WTC11 (cell line): ENCODE measurements around the gene GPR68. TPM values are rescaled to one million over a fixed set of nuclear protein-coding genes. Genes with fewer than 3 reads are reported as not detected.

ENCODE experiments used
- ATAC-seq: fragments of 200-7000 bp; cut with Tn5 transposase; 2 replicates; pipeline ENCODE4 v1.10.0; 2021; ENCODE audit warnings: mild to moderate bottlenecking, moderate library complexity
- CTCF ChIA-PET: fragments of 300-600 bp; sonication (Branson Sonifier 250); formaldehyde crosslinking; loops from one replicate; lab custom pipeline; 2021; ENCODE audit warnings: antibody characterized with exemption; lab: Charles Lee
- POLR2A ChIA-PET: fragments of 350-600 bp; sonication (Branson Sonifier 250); formaldehyde crosslinking; loops from one replicate; lab custom pipeline; 2021; ENCODE audit warnings: antibody characterized with exemption; lab: Charles Lee
- DNase-seq: peaks from one replicate; pipeline ENCODE4 v3.0.0; 2021; ENCODE audit warnings: low spot score
- H3K27ac Mint-ChIP-seq: 2 replicates; pipeline ENCODE4 v1.8.0; 2021; ENCODE audit warnings: mixed read lengths
- H3K27me3 Mint-ChIP-seq: 2 replicates; pipeline ENCODE4 v1.8.0; 2021; ENCODE audit warnings: low read depth, mild to moderate bottlenecking, moderate library complexity, mixed read lengths
- H3K36me3 Mint-ChIP-seq: 2 replicates; pipeline ENCODE4 v1.8.0; 2021; ENCODE audit warnings: mixed read lengths
- H3K4me1 Mint-ChIP-seq: 2 replicates; pipeline ENCODE4 v1.8.0; 2022; ENCODE audit warnings: mixed read lengths
- H3K4me3 Mint-ChIP-seq: 2 replicates; pipeline ENCODE4 v1.8.0; 2021; ENCODE audit warnings: mild to moderate bottlenecking, moderate library complexity, mixed read lengths
- H3K9me3 Mint-ChIP-seq: 2 replicates; pipeline ENCODE4 v1.8.0; 2021; ENCODE audit warnings: mixed read lengths
- CBFB ChIP-seq: sonication (generic); formaldehyde crosslinking; IDR thresholded peaks from 2 replicates; pipeline ENCODE4 v1.8.1; 2022; ENCODE audit warnings: mild to moderate bottlenecking, low read depth, missing genetic modification reagents
- E2F4 ChIP-seq: sonication (generic); formaldehyde crosslinking; IDR thresholded peaks from 2 replicates; pipeline ENCODE4 v1.8.1; 2022; ENCODE audit warnings: low read depth, mild to moderate bottlenecking, moderate library complexity, missing genetic modification reagents, borderline replicate concordance
- ELF4 ChIP-seq: sonication (generic); formaldehyde crosslinking; IDR thresholded peaks from 2 replicates; pipeline ENCODE4 v1.8.1; 2022; ENCODE audit warnings: low read depth, mild to moderate bottlenecking, moderate library complexity, missing genetic modification reagents
- FOXJ3 ChIP-seq: sonication (generic); formaldehyde crosslinking; IDR thresholded peaks from 2 replicates; pipeline ENCODE4 v1.9.0; 2021; ENCODE audit warnings: missing genetic modification reagents, mild to moderate bottlenecking, borderline replicate concordance
- GTF2I ChIP-seq: fragments of 250-450 bp; sonication (Bioruptor Pico); conservative IDR thresholded peaks from 2 replicates; pipeline ENCODE4 v1.4.0; 2021; ENCODE audit warnings: mild to moderate bottlenecking
- IRF2 ChIP-seq: sonication (generic); formaldehyde crosslinking; IDR thresholded peaks from 2 replicates; pipeline ENCODE4 v1.8.0; 2022; ENCODE audit warnings: low read depth, missing genetic modification reagents, borderline replicate concordance
- JAZF1 ChIP-seq: fragments of 250-450 bp; sonication (Bioruptor Pico); IDR thresholded peaks from 2 replicates; pipeline ENCODE4 v1.9.0; 2021; ENCODE audit warnings: moderate library complexity, mild to moderate bottlenecking, inconsistent platforms
- SOX15 ChIP-seq: fragments of 250-450 bp; sonication (Bioruptor Pico); IDR thresholded peaks from 2 replicates; pipeline ENCODE4 v1.9.0; 2021; ENCODE audit warnings: mild to moderate bottlenecking
- STAT6 ChIP-seq: sonication (generic); formaldehyde crosslinking; conservative IDR thresholded peaks from 2 replicates; pipeline ENCODE4 v1.8.1; 2023; ENCODE audit warnings: mild to moderate bottlenecking, low read depth, missing genetic modification reagents, moderate library complexity
- TCF7 ChIP-seq: sonication (generic); formaldehyde crosslinking; IDR thresholded peaks from 2 replicates; pipeline ENCODE4 v1.8.0; 2022; ENCODE audit warnings: mild to moderate bottlenecking, low read depth, missing genetic modification reagents, moderate library complexity
- TEAD4 ChIP-seq: sonication (generic); formaldehyde crosslinking; IDR thresholded peaks from 2 replicates; pipeline ENCODE4 v1.8.0; 2022; ENCODE audit warnings: mild to moderate bottlenecking, missing genetic modification reagents
- ZBTB21 ChIP-seq: sonication (generic); formaldehyde crosslinking; IDR thresholded peaks from 2 replicates; pipeline ENCODE4 v1.8.1; 2023; ENCODE audit warnings: mild to moderate bottlenecking, missing genetic modification reagents, borderline replicate concordance
- ZNF138 ChIP-seq: sonication (generic); formaldehyde crosslinking; conservative IDR thresholded peaks from 2 replicates; pipeline ENCODE4 v1.8.1; 2022; ENCODE audit warnings: mild to moderate bottlenecking, moderate library complexity, missing genetic modification reagents
- ZNF396 ChIP-seq: fragments of 250-450 bp; sonication (Bioruptor Pico); IDR thresholded peaks from 2 replicates; pipeline ENCODE4 v1.8.0; 2021; ENCODE audit warnings: mild to moderate bottlenecking, moderate library complexity, borderline replicate concordance
- ZNF423 ChIP-seq: fragments of 250-450 bp; sonication (Bioruptor Pico); IDR thresholded peaks from 2 replicates; pipeline ENCODE4 v2.1.2; 2022; ENCODE audit warnings: mild to moderate bottlenecking, moderate library complexity
- ZNF532 ChIP-seq: fragments of 250-450 bp; sonication (Bioruptor Pico); IDR thresholded peaks from 2 replicates; pipeline ENCODE4 v1.9.0; 2021; ENCODE audit warnings: mild to moderate bottlenecking, borderline replicate concordance
- total RNA-seq: library from RNA; stranded (reverse); gene quantifications from 3 replicates; pipeline ENCODE4 v1.2.3, GENCODE V29; 2021
- TF ChIP-seq, protein P1 (sequence below): sonication (generic); formaldehyde crosslinking; IDR thresholded peaks from 2 replicates; pipeline ENCODE4 v1.8.0; 2022; ENCODE audit warnings: mild to moderate bottlenecking, missing genetic modification reagents
- TF ChIP-seq, protein P2 (sequence below): sonication (generic); formaldehyde crosslinking; IDR thresholded peaks from 2 replicates; pipeline ENCODE4 v1.8.0; 2022; ENCODE audit warnings: mild to moderate bottlenecking, missing genetic modification reagents
- TF ChIP-seq, protein P3 (sequence below): sonication (generic); formaldehyde crosslinking; IDR thresholded peaks from 2 replicates; pipeline ENCODE4 v1.8.0; 2023; ENCODE audit warnings: missing genetic modification reagents

GPR68 gene
- total RNA-seq, 1 experiment from 2014 or later, result 0.28 TPM

- TF ChIP-seq ZNF532 (CRISPR knock-in tag), result no peak
- TF ChIP-seq ZNF138, result no peak
- TF ChIP-seq, protein P1, sequence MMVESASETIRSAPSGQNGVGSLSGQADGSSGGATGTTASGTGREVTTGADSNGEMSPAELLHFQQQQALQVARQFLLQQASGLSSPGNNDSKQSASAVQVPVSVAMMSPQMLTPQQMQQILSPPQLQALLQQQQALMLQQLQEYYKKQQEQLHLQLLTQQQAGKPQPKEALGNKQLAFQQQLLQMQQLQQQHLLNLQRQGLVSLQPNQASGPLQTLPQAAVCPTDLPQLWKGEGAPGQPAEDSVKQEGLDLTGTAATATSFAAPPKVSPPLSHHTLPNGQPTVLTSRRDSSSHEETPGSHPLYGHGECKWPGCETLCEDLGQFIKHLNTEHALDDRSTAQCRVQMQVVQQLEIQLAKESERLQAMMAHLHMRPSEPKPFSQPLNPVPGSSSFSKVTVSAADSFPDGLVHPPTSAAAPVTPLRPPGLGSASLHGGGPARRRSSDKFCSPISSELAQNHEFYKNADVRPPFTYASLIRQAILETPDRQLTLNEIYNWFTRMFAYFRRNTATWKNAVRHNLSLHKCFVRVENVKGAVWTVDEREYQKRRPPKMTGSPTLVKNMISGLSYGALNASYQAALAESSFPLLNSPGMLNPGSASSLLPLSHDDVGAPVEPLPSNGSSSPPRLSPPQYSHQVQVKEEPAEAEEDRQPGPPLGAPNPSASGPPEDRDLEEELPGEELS (CRISPR knock-in tag), result no peak
- no peak for TF ChIP-seq TCF7
- TF ChIP-seq GTF2I (CRISPR knock-in tag), result no peak
- TF ChIP-seq, protein P2, sequence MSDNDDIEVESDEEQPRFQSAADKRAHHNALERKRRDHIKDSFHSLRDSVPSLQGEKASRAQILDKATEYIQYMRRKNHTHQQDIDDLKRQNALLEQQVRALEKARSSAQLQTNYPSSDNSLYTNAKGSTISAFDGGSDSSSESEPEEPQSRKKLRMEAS (CRISPR knock-in tag), result no peak
- TF ChIP-seq SOX15, result no peak
- no peak for TF ChIP-seq TEAD4 (CRISPR knock-in tag)
- no peak for TF ChIP-seq JAZF1
Measured at GRCh38 chr14:91205459-91205858, 39.0 kb downstream of the GPR68 start (continued).

DNA sequence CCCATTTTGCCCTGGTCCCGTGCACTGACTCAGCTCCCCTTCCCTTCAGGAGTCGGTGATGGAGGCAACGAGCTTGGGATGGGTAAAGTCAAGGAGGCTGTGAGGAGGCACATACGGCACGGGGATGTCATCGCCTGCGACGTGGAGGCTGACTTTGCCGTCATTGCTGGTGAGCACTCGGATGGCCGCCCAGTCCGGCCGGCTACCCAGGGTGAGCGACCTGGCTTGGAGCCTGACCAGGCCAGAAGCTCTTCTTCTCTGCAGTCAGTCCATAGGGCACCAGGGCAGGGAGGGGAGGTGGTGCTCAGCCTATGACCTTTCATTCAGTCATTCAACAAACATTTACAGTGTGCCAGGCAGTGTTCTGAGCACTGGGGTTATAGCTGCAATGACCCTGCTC, 39.8 kb downstream of the GPR68 start:
- Mint-ChIP-seq H3K4me1 (no peaks in the 10 kb centered on the region), H3K27ac (no peak overlapping the region), H3K36me3 (peaks cover 49% of the 10 kb centered on the region), H3K4me3 (no peak overlapping the region), H3K27me3 (no peaks in the 10 kb centered on the region), H3K9me3 (peaks cover 13% of the 10 kb centered on the region)
- CTCF ChIA-PET, result interaction anchor here (0.7 kb wide), 1 partner anchor 31 kb away, joined by 3 read pairs; no protein-coding TSS in a partner anchor
- DNase-seq (no peak), ATAC-seq (no peak)
- POLR2A ChIA-PET, result no interaction called here
- TF ChIP-seq, protein P1 (CRISPR knock-in tag), result no peak
- TF ChIP-seq, protein P3, sequence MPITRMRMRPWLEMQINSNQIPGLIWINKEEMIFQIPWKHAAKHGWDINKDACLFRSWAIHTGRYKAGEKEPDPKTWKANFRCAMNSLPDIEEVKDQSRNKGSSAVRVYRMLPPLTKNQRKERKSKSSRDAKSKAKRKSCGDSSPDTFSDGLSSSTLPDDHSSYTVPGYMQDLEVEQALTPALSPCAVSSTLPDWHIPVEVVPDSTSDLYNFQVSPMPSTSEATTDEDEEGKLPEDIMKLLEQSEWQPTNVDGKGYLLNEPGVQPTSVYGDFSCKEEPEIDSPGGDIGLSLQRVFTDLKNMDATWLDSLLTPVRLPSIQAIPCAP (CRISPR knock-in tag), result no peak
- TF ChIP-seq ZNF396 (CRISPR knock-in tag) (no peak), E2F4 (CRISPR knock-in tag) (no peak), FOXJ3 (no peak), ZNF423 (CRISPR knock-in tag) (no peak), CBFB (CRISPR knock-in tag) (no peak), ELF4 (CRISPR knock-in tag) (no peak), IRF2 (CRISPR knock-in tag) (no peak), ZBTB21 (CRISPR knock-in tag) (no peak), STAT6 (CRISPR knock-in tag) (no peak)
